AG04449 (cell line): ENCODE measurements around the gene DUSP16.

Experiments
- CTCF ChIA-PET: fragments of 350-600 bp; formaldehyde crosslinking; extraction: SDS; loops from one replicate; lab custom pipeline; 2021; ENCODE audit warnings: antibody characterized with exemption; lab: Yijun Ruan, JAX
- POLR2A ChIA-PET: fragments of 400-600, 350-600 bp; formaldehyde crosslinking; extraction: SDS; loops from one replicate; lab custom pipeline; 2020; ENCODE audit warnings: antibody characterized with exemption, inconsistent platforms; lab: Yijun Ruan, JAX
- DNase-seq: peaks from one replicate; pipeline ENCODE4 v3.0.0-alpha.2; 2010; ENCODE audit warnings: low read depth, low spot score
- H3K4me3 ChIP-seq: 2 replicates; pipeline ENCODE4 v1.5.1; 2011; ENCODE audit warnings: low read depth, mild to moderate bottlenecking, control low read depth, low read length
- CTCF ChIP-seq: IDR thresholded peaks from one replicate; pipeline ENCODE4 v1.5.1; 2011; ENCODE audit warnings: mild to moderate bottlenecking, moderate library complexity, low read length, control low read depth, inconsistent platforms; ENCODE audit not compliant: insufficient read depth; ENCODE audit errors: missing control alignments

DUSP16 gene

GRCh38 chr12:12562585-12563261 is at the start of gene DUSP16:
Gene DUSP16 (minus strand): TSS chr12:12562863. CDS start chr12:12521098, 41,765 bp downstream.
- ChIA-PET CTCF (interaction anchor here (0.6 to 2.8 kb wide), 24 partner anchors 8 to 525 kb away, joined by 3 to 81 read pairs (median 5); no protein-coding TSS in a partner anchor), POLR2A (no interaction called here)
- peak; percentile 22 for TF ChIP-seq CTCF
- peak; percentile 66 for DNase-seq
- H3K4me3 ChIP-seq, result peak within 1 kb of the TSS; percentile 74

- ChIA-PET POLR2A (no interaction called here), CTCF (interaction anchor here (1.3 to 1.4 kb wide), 2 partner anchors 42 to 49 kb away, joined by 3 to 4 read pairs; partner anchors contain the start of gene DUSP16)
- H3K4me3 ChIP-seq, result peak overlapping the region; percentile 82
- DNase-seq, result no peak
- TF ChIP-seq CTCF, result no peak
Observed at GRCh38 chr12:12612358-12612757, 49.7 kb upstream of the DUSP16 start.

- TF ChIP-seq CTCF, result no peak
- ChIA-PET POLR2A (no interaction called here), CTCF (interaction anchor here (1.3 to 1.4 kb wide), 2 partner anchors 42 to 49 kb away, joined by 3 to 4 read pairs; partner anchors contain the start of gene DUSP16)
- H3K4me3 ChIP-seq, result peak within 1 kb of the TSS; percentile 82
- peak; percentile 72 for DNase-seq
Observed at GRCh38 chr12:12611512-12612306, 49.0 kb upstream of the DUSP16 start, which contains the start of gene CREBL2. Gene CREBL2 (plus strand): TSS chr12:12611876. CDS start chr12:12612173, 297 bp downstream.

- TF ChIP-seq CTCF, result no peak
- ChIA-PET CTCF (no interaction called here), POLR2A (no interaction called here)
- DNase-seq, result no peak
- H3K4me3 ChIP-seq, result no peak overlapping the region
Observed at GRCh38 chr12:12610711-12611110, 48.0 kb upstream of the DUSP16 start.

- no peak for DNase-seq
- TF ChIP-seq CTCF, result no peak
- no peak overlapping the region for H3K4me3 ChIP-seq
- ChIA-PET CTCF (interaction anchor here (1.0 to 1.2 kb wide), 2 partner anchors 46 to 231 kb away, joined by 3 read pairs; no protein-coding TSS in a partner anchor), POLR2A (no interaction called here)
Observed at GRCh38 chr12:12609692-12610091, 47.0 kb upstream of the DUSP16 start.

- ChIA-PET CTCF (interaction anchor here (1.1 kb wide), 1 partner anchor 232 kb away, joined by 3 read pairs; no protein-coding TSS in a partner anchor), POLR2A (no interaction called here)
- no peak overlapping the region for H3K4me3 ChIP-seq
- no peak for TF ChIP-seq CTCF
- no peak for DNase-seq
Observed at GRCh38 chr12:12608557-12608957, 45.9 kb upstream of the DUSP16 start.
